Uterus (tissue), 4 donors: ENCODE measurements around the gene SND1. TPM values are rescaled to one million over a fixed set of nuclear protein-coding genes. Genes with fewer than 3 reads are reported as not detected.

ENCODE experiments used
- DNase-seq, 2 donors: peaks; one replicate each; pipeline ENCODE4 v3.0.0-alpha.2; 2019 to 2020
- H3K27ac ChIP-seq, 2 donors: fragments of 200-600 bp; sonication (generic); 1 replicate in 1 of 2; 2 replicates in 1 of 2; pipeline ENCODE4 v1.5.1; 2016 to 2018
- H3K27me3 ChIP-seq, 2 donors: fragments of 200-600 bp; sonication (generic); one replicate each; pipeline ENCODE4 v1.5.1; 2018 to 2019; ENCODE audit warnings: control low read depth in 1 of 2
- H3K36me3 ChIP-seq, 2 donors: fragments of 200-600 bp; sonication (generic); one replicate each; pipeline ENCODE4 v1.5.1; 2019; ENCODE audit warnings: control low read depth in 1 of 2
- H3K4me1 ChIP-seq, 2 donors: fragments of 200-600 bp; sonication (generic); one replicate each; pipeline ENCODE4 v1.5.1; 2018 to 2019; ENCODE audit warnings: control low read depth in 1 of 2
- H3K4me3 ChIP-seq, 2 donors: fragments of 200-600 bp; sonication (generic); 1 replicate in 1 of 2; 2 replicates in 1 of 2; pipeline ENCODE4 v1.5.1; 2018 to 2019; ENCODE audit warnings: mild to moderate bottlenecking in 1 of 2
- H3K9me3 ChIP-seq, 2 donors: fragments of 200-600 bp; sonication (generic); one replicate each; pipeline ENCODE4 v1.5.1; 2019; ENCODE audit warnings: control low read depth in 1 of 2
- CTCF ChIP-seq, 4 experiments: fragments of 200-600 bp in 2 of 4; fragments of 450-650 bp in 2 of 4; sonication (generic) in 2 of 4; IDR thresholded peaks; one replicate each; pipeline ENCODE4 v1.5.1; 2016 to 2019; ENCODE audit warnings: antibody characterized with exemption in 4 of 4, mild to moderate bottlenecking in 2 of 4, moderate library complexity in 1 of 4
- POLR2A ChIP-seq, 2 donors: fragments of 450-650 bp; IDR thresholded peaks; one replicate each; pipeline ENCODE4 v1.6.1; 2016; ENCODE audit warnings: antibody characterized with exemption in 2 of 2, mild to moderate bottlenecking in 1 of 2, moderate library complexity in 1 of 2
- intact Hi-C: fragments of 100-400 bp; cut with DNase I; formaldehyde crosslinking; loops from one replicate; pipeline ENCODE4 v1.15.1; 2023; ENCODE audit warnings: low total_unique reads
- microRNA counts, 2 donors: library from miRNA; unstranded; fragments of <30 nt; microRNA quantifications; one replicate each; lab custom pipeline; 2016 to 2017
- microRNA-seq: library from miRNA; unstranded; fragments of <30 nt; microRNA quantifications from one replicate; pipeline ENCODE4, GENCODE V29; 2016; ENCODE audit warnings: borderline microRNAs expressed, borderline replicate concordance
- small RNA-seq: library from RNA; depleted of rRNA; stranded (forward); fragments of <200 nt; gene quantifications from one replicate; pipeline ENCODE3, GENCODE V24; 2016
- total RNA-seq, 4 donors: library from RNA; depleted of rRNA in 3 of 4; stranded (reverse); fragments of >200 nt in 3 of 4; gene quantifications; one replicate each; pipeline versions ENCODE4 v1.1.0 to v1.2.4, GENCODE V29; 2014 to 2023
- donor health status: DM: yes; HTN: yes; CAD: no.

The SND1 gene
- total RNA-seq, 4 donors from 2014 or later, result 54.8 to 192 (median 117) TPM

GRCh38 chr7:128137181-128137580 lies 485.2 kb downstream of the SND1 start:
- H3K36me3 ChIP-seq, result no peaks in the 10 kb centered on the region
- H3K4me3 ChIP-seq, result no peak overlapping the region
- DNase-seq, result no peak
- TF ChIP-seq POLR2A (IDR thresholded peaks at IDR 0.05) (no peak), CTCF (IDR thresholded peaks at IDR 0.05) (no peak)
- H3K27me3 ChIP-seq, result peaks cover 5 to 11% of the 10 kb centered on the region in 2 donors
- H3K4me1 ChIP-seq, result peaks cover 0 to 4% of the 10 kb centered on the region in 2 donors
- intact Hi-C loops, result no loop called here
- H3K27ac ChIP-seq, result no peak overlapping the region
- no peaks in the 10 kb centered on the region for H3K9me3 ChIP-seq

- Histone ChIP-seq H3K27ac (no peak overlapping the region), H3K9me3 (no peaks in the 10 kb centered on the region), H3K27me3 (peaks cover 0 to 5% of the 10 kb centered on the region in 2 donors), H3K4me1 (peaks cover 0 to 4% of the 10 kb centered on the region in 2 donors), H3K4me3 (no peak overlapping the region), H3K36me3 (no peaks in the 10 kb centered on the region)
- DNase-seq, result no peak
- intact Hi-C loops, result no loop called here
- no peak for TF ChIP-seq CTCF (IDR thresholded peaks at IDR 0.05)
- TF ChIP-seq POLR2A (IDR thresholded peaks at IDR 0.05), result no peak
Measured at GRCh38 chr7:128139406-128139805, 487.4 kb downstream of the SND1 start.

- intact Hi-C loops, result no loop called here
- no peak for DNase-seq
- TF ChIP-seq CTCF (IDR thresholded peaks at IDR 0.05) (no peak), POLR2A (IDR thresholded peaks at IDR 0.05) (no peak)
- Histone ChIP-seq H3K4me3 (no peak overlapping the region), H3K4me1 (no peaks in the 10 kb centered on the region), H3K36me3 (no peaks in the 10 kb centered on the region), H3K9me3 (no peaks in the 10 kb centered on the region), H3K27ac (no peak overlapping the region), H3K27me3 (no peaks in the 10 kb centered on the region)
Measured at GRCh38 chr7:128141683-128142195, 489.7 kb downstream of the SND1 start.

MicroRNAs within 50 kb of the gene (microRNA counts, 767-probe panel; counts per million panel counts)
- microRNA hsa-miR-593-3p (lab: Ali Mortazavi, UCI), result 0 counts per million in 2 donors

Small RNA genes within 50 kb of the gene (microRNA-seq; reads per million reads assigned to microRNA genes)
- not detected for gene MIR593

Small RNA genes within 50 kb of the gene (small RNA-seq; reads per million reads assigned to genes)
- gene MIR593, result not detected

Other genes starting within 250 kb of the SND1 start
- 10 to 100 TPM in 2 of 4 donors, 1 to 10 TPM in 2; 3.8 to 22.9 (median 10.6) TPM for gene GCC1, start 66.6 kb upstream of the SND1 start, total RNA-seq
- gene ARF5, start 63.8 kb upstream of the SND1 start, total RNA-seq, result 100 to 1,000 TPM in 3 of 4 donors, 10 to 100 TPM in 1; 77.4 to 273 (median 122) TPM
- 1 to 10 TPM in 1 of 4 donors, under 1 TPM in 1, not detected in 2; 0.62 to 2.1 TPM for gene FSCN3, start 58.5 kb upstream of the SND1 start, total RNA-seq
- not detected for gene PAX4, start 34.1 kb upstream of the SND1 start, total RNA-seq